NCI-H2196 (cell line): Measurements from ENCODE around the gene RAET1L.
"Not testable (repeated sequence)": the region's sequence is repeated elsewhere in the genome, so short reads cannot be mapped to it uniquely, and the experiment has no call there.

Experiments
- DNase-seq: peaks from one replicate; lab custom pipeline; 2025; ENCODE audit not compliant: unreplicated experiment; lab: John Stamatoyannopoulos, UW

RAET1L gene

GRCh38 chr6:149995235-149995750 is 30.0 kb downstream of the RAET1L start:
- DNase-seq, result no peak

- DNase-seq, result no peak
Observed at GRCh38 chr6:149991838-149992237, 33.5 kb downstream of the RAET1L start.

GRCh38 chr6:149991472-149991795 is 33.9 kb downstream of the RAET1L start:
- DNase-seq, result not testable (repeated sequence)

GRCh38 chr6:149990661-149991471 is 34.5 kb downstream of the RAET1L start:
- no peak for DNase-seq

GRCh38 chr6:149990212-149990660 is 35.1 kb downstream of the RAET1L start:
- DNase-seq, result no peak

- no peak for DNase-seq
Observed at GRCh38 chr6:149988550-149989346, 36.6 kb downstream of the RAET1L start.

GRCh38 chr6:149987602-149988107 is 37.7 kb downstream of the RAET1L start:
- DNase-seq, result no peak

- DNase-seq, result no peak
Observed at GRCh38 chr6:149985481-149985937, 39.8 kb downstream of the RAET1L start.

GRCh38 chr6:149984773-149985172 is 40.6 kb downstream of the RAET1L start:
- DNase-seq, result no peak

GRCh38 chr6:149983145-149983544 is 42.2 kb downstream of the RAET1L start:
- no peak for DNase-seq

- no peak for DNase-seq
Observed at GRCh38 chr6:149979293-149979692, 46.0 kb downstream of the RAET1L start.

GRCh38 chr6:149978610-149979009 is 46.7 kb downstream of the RAET1L start:
- no peak for DNase-seq

GRCh38 chr6:149977221-149977620 is 48.1 kb downstream of the RAET1L start:
- DNase-seq, result no peak

GRCh38 chr6:149975400-149975799 is 49.9 kb downstream of the RAET1L start:
- no peak for DNase-seq

GRCh38 chr6:149974825-149975224 is 50.5 kb downstream of the RAET1L start:
- DNase-seq, result no peak

- DNase-seq, result not testable (repeated sequence)
Observed at GRCh38 chr6:149974394-149974793, 50.9 kb downstream of the RAET1L start.

GRCh38 chr6:149969635-149970034 is 55.7 kb downstream of the RAET1L start:
- no peak for DNase-seq

GRCh38 chr6:149968909-149969308 is 56.4 kb downstream of the RAET1L start:
- not testable (repeated sequence) for DNase-seq
